Gastroesophageal sphincter (tissue), 4 donors: ENCODE results near the gene SLBP. TPM values are rescaled to one million over a fixed set of nuclear protein-coding genes. Genes with fewer than 3 reads are reported as not detected.

Experiments
- ATAC-seq: fragments of 150-250 bp; one replicate; pipeline ENCODE4 v1.9.1; 2016; ENCODE audit warnings: mild to moderate bottlenecking, moderate library complexity
- H3K27ac ChIP-seq, 4 donors: fragments of 200-600 bp; sonication (generic) in 3 of 4; 1 replicate in 3 of 4; 2 replicates in 1 of 4; pipeline ENCODE4 v1.5.1; 2016 to 2019
- H3K27me3 ChIP-seq: fragments of 200-600 bp; sonication (generic); one replicate; pipeline ENCODE4 v1.5.1; 2019
- H3K36me3 ChIP-seq, 2 donors: fragments of 200-600 bp; sonication (generic); one replicate each; pipeline ENCODE4 v1.5.1; 2019; ENCODE audit warnings: control low read depth in 1 of 2
- H3K4me1 ChIP-seq, 3 donors: fragments of 200-600 bp; sonication (generic); 1 replicate in 2 of 3; 2 replicates in 1 of 3; pipeline ENCODE4 v1.5.1; 2016 to 2019; ENCODE audit warnings: control low read depth in 2 of 3
- H3K4me3 ChIP-seq, 2 donors: fragments of 200-600 bp; sonication (generic); one replicate each; pipeline ENCODE4 v1.5.1; 2019; ENCODE audit warnings: mild to moderate bottlenecking in 1 of 2, moderate library complexity in 1 of 2
- H3K9me3 ChIP-seq, 3 donors: fragments of 200-600 bp; sonication (generic); one replicate each; pipeline ENCODE4 v1.5.1; 2017 to 2019; ENCODE audit warnings: control low read depth in 2 of 3
- EP300 ChIP-seq: sonication (generic); formaldehyde crosslinking; IDR thresholded peaks from one replicate; pipeline ENCODE4 v1.6.1; 2017; ENCODE audit warnings: antibody characterized with exemption, mild to moderate bottlenecking
- POLR2A ChIP-seq, 2 donors: fragments of 450-650 bp; IDR thresholded peaks; one replicate each; pipeline ENCODE4 v1.6.1; 2017; ENCODE audit warnings: antibody characterized with exemption in 2 of 2, mild to moderate bottlenecking in 2 of 2, moderate library complexity in 1 of 2
- POLR2AphosphoS5 ChIP-seq: sonication (generic); formaldehyde crosslinking; IDR thresholded peaks from one replicate; pipeline ENCODE4 v1.6.1; 2017; ENCODE audit warnings: antibody characterized with exemption
- WGBS, 2 donors: methylation state at CpG; one replicate each; pipeline ENCODE4 v1.1.5; 2018; ENCODE audit warnings: low coverage in 1 of 2; 5-methylcytosine and 5-hydroxymethylcytosine counted together
- total RNA-seq, 4 donors: library from RNA; depleted of rRNA; stranded (reverse); fragments of >200 nt; gene quantifications; one replicate each; pipeline ENCODE4 v1.1.0, GENCODE V29; 2016
- TF ChIP-seq, protein P1 (sequence below), 4 experiments: fragments of 200-600 bp in 2 of 4; fragments of 450-650 bp in 2 of 4; sonication (generic) in 1 of 4; IDR thresholded peaks; one replicate each; pipeline ENCODE4 v1.5.1; 2017 to 2019; ENCODE audit warnings: antibody characterized with exemption in 4 of 4, mild to moderate bottlenecking in 2 of 4, moderate library complexity in 2 of 4

Gene SLBP
- total RNA-seq, 4 donors from 2014 or later, result 34.1 to 54.0 (median 38.6) TPM

DNA sequence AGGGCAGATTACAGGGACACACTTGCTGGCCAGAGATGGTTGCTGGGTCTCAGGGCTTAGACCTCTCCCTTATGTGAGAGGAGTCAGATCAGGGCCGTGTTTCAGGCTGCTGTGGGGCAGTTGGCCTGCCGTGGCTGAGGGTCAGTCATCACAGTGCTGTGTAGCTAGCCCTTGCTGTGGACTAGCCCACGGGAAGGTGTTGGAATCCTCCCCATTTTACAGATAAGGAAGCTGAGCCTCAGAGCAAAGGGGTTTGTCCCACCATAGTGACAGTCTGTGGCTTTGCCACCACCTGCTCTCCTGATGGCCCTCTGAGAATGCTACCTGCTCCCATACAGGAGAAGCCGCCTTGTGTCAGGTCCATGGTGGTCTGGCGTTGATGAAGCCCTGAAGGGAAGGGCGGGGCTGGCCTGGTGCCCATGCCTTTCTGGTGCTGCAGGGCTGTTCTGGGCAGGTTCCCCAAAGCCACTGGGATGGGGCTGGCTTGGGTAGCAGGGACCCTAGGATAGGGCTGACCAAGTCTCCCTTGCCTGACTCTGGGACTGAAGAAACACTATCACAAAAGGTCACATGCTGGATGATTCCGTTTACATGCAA, 25.6 kb downstream of the SLBP start:
- Histone ChIP-seq H3K27me3 (no peaks in the 10 kb centered on the region), H3K27ac (peak overlapping the region in 2 of 4 donors; percentile 19 to 37), H3K36me3 (peaks cover 0 to 15% of the 10 kb centered on the region in 2 donors), H3K4me3 (no peak overlapping the region), H3K4me1 (peaks cover 0 to 24% (median 3%) of the 10 kb centered on the region in 3 donors), H3K9me3 (no peaks in the 10 kb centered on the region)
- no peak for ATAC-seq
- WGBS, 2 donors, result 0 to 38% methylated on average over 1 of the region's 7 CpGs
- TF ChIP-seq, protein P1, sequence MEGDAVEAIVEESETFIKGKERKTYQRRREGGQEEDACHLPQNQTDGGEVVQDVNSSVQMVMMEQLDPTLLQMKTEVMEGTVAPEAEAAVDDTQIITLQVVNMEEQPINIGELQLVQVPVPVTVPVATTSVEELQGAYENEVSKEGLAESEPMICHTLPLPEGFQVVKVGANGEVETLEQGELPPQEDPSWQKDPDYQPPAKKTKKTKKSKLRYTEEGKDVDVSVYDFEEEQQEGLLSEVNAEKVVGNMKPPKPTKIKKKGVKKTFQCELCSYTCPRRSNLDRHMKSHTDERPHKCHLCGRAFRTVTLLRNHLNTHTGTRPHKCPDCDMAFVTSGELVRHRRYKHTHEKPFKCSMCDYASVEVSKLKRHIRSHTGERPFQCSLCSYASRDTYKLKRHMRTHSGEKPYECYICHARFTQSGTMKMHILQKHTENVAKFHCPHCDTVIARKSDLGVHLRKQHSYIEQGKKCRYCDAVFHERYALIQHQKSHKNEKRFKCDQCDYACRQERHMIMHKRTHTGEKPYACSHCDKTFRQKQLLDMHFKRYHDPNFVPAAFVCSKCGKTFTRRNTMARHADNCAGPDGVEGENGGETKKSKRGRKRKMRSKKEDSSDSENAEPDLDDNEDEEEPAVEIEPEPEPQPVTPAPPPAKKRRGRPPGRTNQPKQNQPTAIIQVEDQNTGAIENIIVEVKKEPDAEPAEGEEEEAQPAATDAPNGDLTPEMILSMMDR (IDR thresholded peaks at IDR 0.05), result no peak
- no peak for TF ChIP-seq POLR2AphosphoS5
- no peak for TF ChIP-seq POLR2A (IDR thresholded peaks at IDR 0.05)
- TF ChIP-seq EP300, result no peak

DNA sequence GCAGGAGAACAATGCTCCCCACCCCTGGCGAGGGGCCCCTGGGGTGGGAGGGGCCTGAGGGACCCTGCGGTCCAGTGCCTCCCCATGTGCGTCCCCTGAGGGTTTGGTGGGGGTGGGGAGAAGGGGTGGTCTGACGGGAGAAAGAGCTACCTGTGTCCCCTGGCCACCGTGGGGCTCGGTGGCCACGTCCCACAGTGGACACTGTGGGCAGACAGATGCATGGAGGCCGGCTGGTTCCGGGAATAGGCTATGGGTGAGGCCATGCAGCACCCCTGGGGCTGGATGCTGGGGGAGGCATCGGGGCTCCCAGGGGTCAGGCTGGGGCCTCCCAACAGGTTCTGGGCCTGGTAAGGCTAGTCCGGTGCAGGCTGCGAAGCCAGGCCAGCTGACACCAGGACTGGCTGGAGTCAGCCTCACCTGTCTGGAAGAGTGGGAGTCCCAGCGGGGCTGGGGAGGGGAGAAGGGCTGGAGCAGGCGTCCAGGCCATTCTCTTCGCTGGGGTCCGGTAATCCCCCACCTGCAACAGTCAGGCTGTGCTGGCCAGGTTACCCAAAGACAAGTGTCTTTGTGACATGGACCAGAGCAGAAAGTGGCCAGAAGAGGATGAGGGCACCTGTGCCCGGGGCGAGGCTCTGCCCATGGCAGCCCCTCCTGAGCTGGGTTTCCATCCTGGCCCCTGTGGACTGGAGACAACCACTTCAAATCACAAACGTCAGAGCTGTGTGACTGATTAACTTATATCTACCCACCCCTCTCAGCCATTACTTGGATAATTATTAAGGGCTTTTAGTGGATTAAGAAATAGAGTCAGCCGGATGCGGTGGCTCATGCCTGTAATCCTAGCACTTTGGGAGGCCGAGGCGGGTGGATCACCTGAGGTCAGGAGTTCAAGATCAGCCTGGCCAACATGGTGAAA, 26.6 kb downstream of the SLBP start:
- 33 to 100% methylated on average over 2 to 3 of the region's 23 CpGs for WGBS, 2 donors
- H3K4me1 ChIP-seq, result peaks cover 0 to 24% (median 3%) of the 10 kb centered on the region in 3 donors
- no peak overlapping the region for H3K4me3 ChIP-seq
- TF ChIP-seq EP300 (no peak), POLR2AphosphoS5 (no peak), POLR2A (IDR thresholded peaks at IDR 0.05) (no peak)
- TF ChIP-seq, protein P1 (IDR thresholded peaks at IDR 0.05), result no peak
- H3K9me3 ChIP-seq, result no peaks in the 10 kb centered on the region
- no peaks in the 10 kb centered on the region for H3K27me3 ChIP-seq
- ATAC-seq, result no peak
- H3K36me3 ChIP-seq, result peaks cover 0 to 5% of the 10 kb centered on the region in 2 donors
- H3K27ac ChIP-seq, result peak overlapping the region in 3 of 4 donors; percentile 84 to 94 (median 85)

DNA sequence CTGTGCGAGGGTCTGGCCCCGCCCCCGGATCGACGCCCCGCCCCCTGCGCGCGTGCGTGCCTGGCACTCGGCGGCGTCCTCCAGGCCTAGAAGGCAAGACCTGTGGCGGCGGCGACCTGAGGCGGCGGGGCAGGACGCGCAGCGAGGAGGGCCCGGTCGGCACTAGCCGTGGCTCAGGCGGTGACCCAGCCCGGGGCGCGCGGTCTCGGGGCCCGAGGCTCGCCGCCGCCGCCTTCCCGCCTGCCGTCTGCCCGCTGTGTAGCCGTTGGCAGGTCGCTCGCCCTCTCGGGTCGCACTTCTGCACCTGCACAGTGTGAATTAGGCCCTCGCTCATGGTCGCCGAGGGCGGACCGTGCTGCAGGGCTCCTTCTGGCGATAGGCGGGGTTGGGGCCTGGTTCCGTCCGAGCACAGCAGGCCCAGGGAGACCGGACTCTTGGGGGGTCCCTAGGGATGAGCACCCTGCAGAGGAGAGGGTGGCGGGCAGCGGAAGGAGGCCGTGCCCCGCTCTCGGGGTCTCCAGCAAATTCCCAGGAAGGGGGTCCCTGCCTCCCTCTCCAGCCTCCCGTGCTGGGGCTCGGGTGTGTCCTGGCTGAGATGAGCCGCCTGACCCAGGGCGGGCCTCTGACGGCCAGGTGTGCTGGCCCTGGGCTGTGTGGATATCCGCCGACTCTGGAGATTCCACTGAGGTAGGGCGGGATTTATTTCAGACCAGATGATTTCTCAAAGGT, 27.4 kb downstream of the SLBP start:
- H3K9me3 ChIP-seq, result no peaks in the 10 kb centered on the region
- WGBS, 2 donors, result no CpG with 5 or more reads among the region's 66 CpGs
- no peaks in the 10 kb centered on the region for H3K27me3 ChIP-seq
- H3K4me3 ChIP-seq, result peak overlapping the region; percentile 36 to 81
- peak overlapping the region; percentile 19 to 94 (median 84) for H3K27ac ChIP-seq
- H3K4me1 ChIP-seq, result peaks cover 0 to 24% (median 3%) of the 10 kb centered on the region in 3 donors
- ATAC-seq, result no peak
- H3K36me3 ChIP-seq, result no peaks in the 10 kb centered on the region
- TF ChIP-seq POLR2AphosphoS5, result no peak
- TF ChIP-seq EP300, result no peak
- TF ChIP-seq, protein P1 (IDR thresholded peaks at IDR 0.05), result no peak
- no peak for TF ChIP-seq POLR2A (IDR thresholded peaks at IDR 0.05)

DNA sequence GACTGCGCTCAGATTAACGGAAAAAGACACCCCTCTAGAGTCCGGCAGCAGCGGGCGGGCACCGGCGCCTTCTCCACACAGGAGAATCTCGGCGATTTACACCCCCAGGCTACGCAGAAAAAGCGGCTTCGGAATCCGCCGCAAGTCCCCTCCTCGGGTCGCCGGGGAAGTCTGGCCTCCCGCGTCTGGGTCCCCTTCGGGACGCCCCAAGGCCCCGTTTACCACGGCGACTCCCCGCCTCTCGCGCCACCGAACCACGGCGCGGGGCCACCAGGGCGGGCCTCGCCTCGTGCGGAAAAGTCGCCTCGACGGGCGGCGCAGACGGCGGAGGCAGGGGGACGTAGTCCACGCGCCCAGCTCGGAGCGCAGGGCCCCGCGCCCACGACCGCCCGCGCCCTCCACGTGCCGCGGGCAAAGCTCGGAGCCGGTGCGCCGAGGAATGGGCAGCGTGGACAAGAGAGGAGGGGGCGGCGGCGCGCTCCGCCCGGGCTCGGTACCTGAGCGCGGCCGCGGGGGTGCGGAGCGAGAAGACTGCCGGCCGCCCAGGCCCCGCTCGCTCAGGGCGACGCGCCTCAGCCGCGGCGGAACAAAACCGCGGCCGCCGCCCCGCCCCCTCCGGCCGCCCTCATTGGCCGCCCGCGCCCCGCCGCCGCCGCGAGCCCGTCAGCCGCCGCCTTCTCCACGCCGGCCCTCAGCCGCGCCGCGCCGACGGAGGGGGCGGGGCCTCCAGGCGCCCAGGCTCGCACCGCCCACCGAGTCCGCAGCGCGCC, 28.2 kb downstream of the SLBP start, which contains the start of gene FAM53A:
Gene FAM53A, minus strand, starts transcription at position 578 of the 770 bp plus-strand sequence. CDS start 15,572 bp downstream, outside the sequence.
- Histone ChIP-seq H3K4me1 (peaks cover 0 to 24% (median 3%) of the 10 kb centered on the region in 3 donors), H3K4me3 (peak within 1 kb of the TSS; percentile 40 to 81), H3K36me3 (no peaks in the 10 kb centered on the region), H3K9me3 (no peaks in the 10 kb centered on the region), H3K27me3 (no peaks in the 10 kb centered on the region), H3K27ac (peak within 1 kb of the TSS; percentile 58 to 94 (median 89))
- ATAC-seq, result peak; percentile 96
- TF ChIP-seq, protein P1 (IDR thresholded peaks at IDR 0.05), result peak in 2 of 4 experiments; percentile 16 to 19
- TF ChIP-seq EP300 (no peak), POLR2A (IDR thresholded peaks at IDR 0.05) (peak; percentile 52 to 57), POLR2AphosphoS5 (no peak)
- 0% methylated on average over 2 of the region's 118 CpGs for WGBS, 2 donors
